Adipocyte (in vitro differentiated cells): Measurements from ENCODE around the gene ALOX12B.
"Not testable (repeated sequence)": the region's sequence is repeated elsewhere in the genome, so short reads cannot be mapped to it uniquely, and the experiment has no call there.

Experiments used
- DNase-seq: peaks from one replicate; pipeline ENCODE4 v3.0.0-alpha.2; 2015; ENCODE audit warnings: low read depth
- H3K27me3 ChIP-seq: replicated peaks from 2 replicates; pipeline ENCODE4 v1.7.0; 2013; ENCODE audit warnings: mild to moderate bottlenecking, low read length, moderate library complexity; ENCODE audit not compliant: control insufficient read depth, insufficient read depth
- H3K36me3 ChIP-seq: 2 replicates; pipeline ENCODE4 v1.7.0; 2013; ENCODE audit warnings: low read length, mild to moderate bottlenecking, moderate library complexity; ENCODE audit not compliant: control insufficient read depth, insufficient read depth, severe bottlenecking
- H3K4me1 ChIP-seq: 2 replicates; pipeline ENCODE4 v1.7.0; 2013; ENCODE audit warnings: mild to moderate bottlenecking, low read length, moderate library complexity; ENCODE audit not compliant: control insufficient read depth, insufficient read depth
- H3K4me3 ChIP-seq: 2 replicates; pipeline ENCODE4 v1.7.0; 2013; ENCODE audit warnings: mild to moderate bottlenecking, low read length, moderate library complexity
- H3K9ac ChIP-seq: 2 replicates; pipeline ENCODE4 v1.7.0; 2013; ENCODE audit warnings: mild to moderate bottlenecking, low read length, moderate library complexity
- H3K9me3 ChIP-seq: 2 replicates; pipeline ENCODE4 v1.7.0; 2013; ENCODE audit warnings: mild to moderate bottlenecking, low read length, moderate library complexity; ENCODE audit not compliant: control insufficient read depth

Gene ALOX12B

DNA sequence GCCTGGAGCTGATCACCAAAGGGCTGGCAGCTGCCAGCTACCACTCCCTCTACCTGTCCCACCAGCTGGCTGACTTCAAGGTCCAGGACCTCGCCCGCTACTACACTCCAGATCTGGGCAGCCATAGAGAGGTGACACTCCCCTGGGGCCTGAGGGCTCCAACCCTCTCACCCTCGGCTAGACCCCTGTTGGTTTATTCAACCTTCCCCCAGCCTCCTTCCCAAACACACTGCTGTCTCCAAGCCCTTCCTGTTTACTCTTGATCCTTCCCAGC lies 18.0 kb downstream of the ALOX12B start:
- H3K4me1 ChIP-seq: no peaks in the 10 kb centered on the region
- no peak for DNase-seq
- H3K36me3 ChIP-seq: no peaks in the 10 kb centered on the region
- H3K27me3 ChIP-seq: peaks cover 76% of the 10 kb centered on the region
- no peaks in the 10 kb centered on the region for H3K9me3 ChIP-seq
- no peak overlapping the region for H3K9ac ChIP-seq
- no peak overlapping the region for H3K4me3 ChIP-seq

DNA sequence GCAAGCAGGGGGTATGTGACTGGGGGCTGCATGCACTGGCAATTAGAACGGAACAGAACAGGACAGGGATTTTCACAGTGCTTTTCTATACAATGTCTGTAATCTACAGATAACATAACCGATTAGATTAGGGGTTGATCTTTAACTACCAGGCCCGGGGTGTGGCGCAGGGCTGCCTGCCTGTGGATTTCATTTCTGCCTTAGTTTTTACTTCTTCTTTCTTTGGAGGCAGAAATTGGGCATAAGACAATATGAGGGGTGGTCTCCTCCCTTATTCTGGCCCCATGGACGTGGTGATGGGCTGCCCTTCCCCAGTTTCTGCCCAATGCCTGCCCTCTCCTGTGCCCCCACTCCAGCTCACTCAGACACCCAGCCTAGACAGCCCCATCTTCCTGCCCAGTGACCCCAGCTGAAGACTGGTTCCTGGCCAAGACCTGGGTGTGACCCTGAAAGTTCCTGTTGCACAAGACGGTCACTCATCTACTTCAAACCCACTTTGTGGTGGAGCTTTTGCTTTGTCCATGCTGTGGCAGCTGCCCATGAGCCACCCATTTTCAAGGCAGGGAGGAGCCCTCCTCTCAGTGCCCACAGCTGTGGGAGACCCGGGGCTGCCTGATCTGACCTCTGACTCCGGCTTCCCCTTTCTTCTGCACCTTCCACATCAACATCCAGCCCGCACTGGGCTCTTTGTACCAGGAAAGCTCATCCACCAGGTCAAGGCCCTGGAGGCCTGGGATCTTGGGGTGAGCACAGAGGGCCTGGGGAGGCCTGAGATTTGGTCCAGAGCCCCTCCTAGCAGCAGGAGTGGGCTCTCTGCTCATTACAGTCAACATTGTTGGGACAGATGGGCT lies 18.6 kb downstream of the ALOX12B start:
- H3K9me3 ChIP-seq: no peaks in the 10 kb centered on the region
- H3K4me1 ChIP-seq: no peaks in the 10 kb centered on the region
- H3K27me3 ChIP-seq: peaks cover 74% of the 10 kb centered on the region
- H3K36me3 ChIP-seq: no peaks in the 10 kb centered on the region
- no peak overlapping the region for H3K9ac ChIP-seq
- no peak for DNase-seq
- H3K4me3 ChIP-seq: no peak overlapping the region

DNA sequence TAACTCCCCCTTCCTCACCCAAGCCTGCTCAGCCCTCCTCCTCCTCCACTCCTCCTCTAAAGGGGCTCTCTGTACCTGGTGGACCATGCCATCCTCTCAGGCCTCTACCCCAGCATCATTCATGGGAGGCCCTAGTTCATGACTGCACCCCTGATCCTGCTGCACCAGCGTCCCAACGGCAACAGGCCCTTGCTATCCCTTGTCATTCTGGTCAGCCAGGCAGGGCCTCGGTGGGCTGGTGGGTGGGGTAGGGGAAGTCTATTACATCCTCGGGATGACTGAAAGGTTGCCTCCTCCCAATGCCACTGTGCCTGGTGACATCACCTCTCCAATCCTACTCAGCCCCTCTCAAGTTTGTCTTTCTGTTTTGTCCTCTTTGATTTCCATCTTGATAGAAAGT lies 19.7 kb downstream of the ALOX12B start:
- no peak overlapping the region for H3K4me3 ChIP-seq
- peaks cover 76% of the 10 kb centered on the region for H3K27me3 ChIP-seq
- no peak overlapping the region for H3K9ac ChIP-seq
- DNase-seq: no peak
- H3K4me1 ChIP-seq: peaks cover under 1% of the 10 kb centered on the region
- no peaks in the 10 kb centered on the region for H3K36me3 ChIP-seq
- H3K9me3 ChIP-seq: no peaks in the 10 kb centered on the region

DNA sequence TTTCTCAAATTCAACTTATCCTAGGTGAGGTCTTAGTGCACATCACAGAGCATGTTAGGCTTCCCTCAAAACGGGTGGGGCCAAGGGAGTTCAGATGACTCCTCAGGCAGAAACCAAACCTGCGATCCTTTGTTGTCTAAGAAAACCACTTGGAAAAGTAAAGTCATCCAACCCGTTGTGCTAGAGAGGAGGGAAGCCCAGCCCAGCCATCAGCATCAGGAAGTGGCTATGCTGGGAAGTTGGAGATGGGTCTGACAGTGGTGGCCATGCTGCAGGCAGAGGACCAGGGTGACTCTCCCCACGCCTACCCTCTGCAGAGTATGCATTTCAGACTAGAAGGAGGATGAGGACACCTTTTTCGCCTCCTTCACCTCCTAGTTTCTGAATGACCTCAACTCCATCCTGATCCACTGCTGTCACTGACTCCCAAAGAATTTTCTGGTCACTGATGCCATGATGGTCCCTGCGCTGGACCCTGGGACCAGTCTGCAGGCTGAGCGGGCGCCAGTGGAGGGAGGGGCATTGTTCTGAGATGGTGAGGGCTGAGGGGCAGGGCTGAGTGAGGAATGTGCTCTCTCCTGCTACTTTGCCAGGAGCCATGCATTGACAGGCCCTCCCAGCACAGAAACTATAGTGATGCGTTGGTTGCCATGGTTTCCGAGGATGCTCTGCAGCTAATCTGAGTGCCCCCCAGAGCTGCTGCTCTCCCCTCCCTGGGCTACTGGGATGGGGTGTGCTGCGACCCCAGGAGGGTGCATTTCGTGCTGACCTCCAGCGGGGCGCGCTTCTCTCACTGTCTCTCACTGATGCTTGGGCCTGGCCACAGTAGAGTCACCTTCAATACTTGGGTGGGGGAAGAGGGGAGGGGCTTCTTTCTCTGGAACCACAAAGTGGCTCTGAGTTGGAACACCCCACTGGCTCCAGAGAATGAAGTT lies 20.4 kb downstream of the ALOX12B start:
- Histone ChIP-seq H3K27me3 (peaks cover 76% of the 10 kb centered on the region), H3K4me3 (no peak overlapping the region), H3K4me1 (peaks cover 6% of the 10 kb centered on the region), H3K9ac (no peak overlapping the region), H3K36me3 (no peaks in the 10 kb centered on the region), H3K9me3 (no peaks in the 10 kb centered on the region)
- DNase-seq: no peak

DNA sequence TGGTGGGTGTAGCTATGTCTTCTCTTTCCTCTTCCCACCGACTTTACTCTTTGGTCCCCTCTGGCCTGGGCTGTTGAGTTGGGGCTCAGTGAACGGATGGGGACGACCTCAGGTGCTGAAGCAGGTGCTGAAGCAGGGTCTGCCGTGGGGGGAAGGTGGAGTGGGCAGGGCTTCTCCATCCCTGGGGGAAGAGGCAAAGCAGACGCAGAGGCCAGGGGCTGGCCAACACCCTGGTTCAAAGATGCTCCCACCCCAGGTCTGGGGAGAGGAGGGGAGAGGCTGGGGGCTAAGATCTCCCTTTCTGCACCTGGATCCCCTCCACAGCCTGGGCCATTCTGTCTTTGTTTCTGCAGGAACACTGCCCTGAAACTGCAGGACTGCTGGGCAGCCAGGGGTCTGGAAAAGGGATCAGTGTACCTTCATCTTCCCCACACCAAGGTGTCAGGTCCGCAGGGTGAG lies 22.9 kb downstream of the ALOX12B start:
- no peak for DNase-seq
- Histone ChIP-seq H3K36me3 (no peaks in the 10 kb centered on the region), H3K4me3 (no peak overlapping the region), H3K9me3 (no peaks in the 10 kb centered on the region), H3K4me1 (peaks cover 6% of the 10 kb centered on the region), H3K9ac (no peak overlapping the region), H3K27me3 (peaks cover 72% of the 10 kb centered on the region)

DNA sequence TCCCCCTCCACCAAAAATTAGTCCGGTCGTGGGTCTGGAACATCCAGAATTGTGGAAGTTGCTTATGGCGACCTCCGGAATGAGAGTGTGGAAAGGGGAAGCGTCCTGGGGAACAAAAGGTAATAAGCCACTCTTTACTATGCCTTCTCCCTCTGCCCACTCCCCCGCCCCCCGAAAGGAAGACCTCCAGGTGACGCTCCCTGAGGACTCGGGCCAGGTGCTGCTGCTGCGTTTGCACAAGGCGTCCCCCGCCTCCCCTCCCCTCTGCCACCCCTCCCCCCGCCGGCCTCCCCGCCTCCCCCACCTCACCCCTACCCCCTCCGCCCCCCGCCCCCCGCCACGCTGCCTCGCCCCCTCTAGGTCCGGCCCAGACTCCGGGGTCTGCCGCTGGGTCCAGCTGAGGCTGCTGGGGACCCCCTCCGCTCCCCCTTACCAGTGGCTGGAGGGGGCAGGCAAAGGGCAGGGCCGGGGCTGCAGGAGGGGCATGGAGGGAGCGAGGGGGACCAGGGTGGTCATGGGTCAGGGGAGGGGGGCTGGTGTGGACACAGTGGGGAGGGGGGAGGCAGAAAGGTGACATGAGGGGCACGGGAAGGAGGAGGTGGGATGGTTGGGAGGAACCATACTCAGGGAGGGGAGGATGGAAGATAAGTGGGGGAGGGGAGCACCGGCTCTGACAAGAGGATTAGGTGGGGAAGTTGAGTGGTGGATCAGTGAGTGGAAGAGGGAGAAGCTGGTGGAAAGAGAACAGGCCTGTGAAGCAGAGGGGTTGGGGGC lies 23.6 kb downstream of the ALOX12B start:
- Histone ChIP-seq H3K4me3 (no peak overlapping the region), H3K27me3 (peaks cover 72% of the 10 kb centered on the region), H3K9ac (no peak overlapping the region), H3K4me1 (peaks cover 6% of the 10 kb centered on the region), H3K36me3 (no peaks in the 10 kb centered on the region), H3K9me3 (no peaks in the 10 kb centered on the region)
- DNase-seq: no peak

DNA sequence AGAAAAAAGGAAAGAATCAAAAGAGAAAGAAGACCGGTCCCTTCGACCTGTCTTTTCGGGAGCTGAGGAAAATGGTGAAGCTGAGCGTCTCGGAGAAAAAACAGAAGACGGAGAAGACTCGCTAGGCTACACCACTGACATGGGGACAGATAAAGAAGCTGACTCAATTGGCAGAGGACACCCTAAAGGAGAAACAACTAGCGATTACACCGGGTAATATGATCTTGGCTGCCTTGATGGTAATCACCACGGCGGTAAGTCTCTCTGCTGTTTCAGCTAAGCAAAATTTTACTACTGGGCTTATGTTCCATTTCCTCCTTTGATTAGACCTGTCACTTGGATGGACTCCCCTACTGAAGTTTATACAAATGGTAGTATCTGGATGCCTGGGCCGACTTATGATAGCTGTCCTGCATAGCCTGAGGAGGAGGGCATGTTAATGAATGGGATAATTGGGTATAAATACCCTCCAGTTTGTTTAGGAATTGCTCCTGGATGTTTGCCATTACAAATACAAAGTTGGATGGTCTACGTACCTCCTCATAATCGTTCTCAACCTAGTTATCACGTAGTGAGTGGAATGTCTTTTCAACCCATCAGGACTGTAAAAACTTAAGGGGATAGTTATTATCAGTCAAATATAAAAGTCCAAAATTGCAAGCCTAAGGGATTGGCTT lies 24.6 kb downstream of the ALOX12B start:
- no peak for DNase-seq
- Histone ChIP-seq H3K4me3 (no peak overlapping the region), H3K9ac (no peak overlapping the region), H3K9me3 (no peaks in the 10 kb centered on the region), H3K4me1 (peaks cover 6% of the 10 kb centered on the region), H3K36me3 (no peaks in the 10 kb centered on the region), H3K27me3 (peaks cover 79% of the 10 kb centered on the region)

DNA sequence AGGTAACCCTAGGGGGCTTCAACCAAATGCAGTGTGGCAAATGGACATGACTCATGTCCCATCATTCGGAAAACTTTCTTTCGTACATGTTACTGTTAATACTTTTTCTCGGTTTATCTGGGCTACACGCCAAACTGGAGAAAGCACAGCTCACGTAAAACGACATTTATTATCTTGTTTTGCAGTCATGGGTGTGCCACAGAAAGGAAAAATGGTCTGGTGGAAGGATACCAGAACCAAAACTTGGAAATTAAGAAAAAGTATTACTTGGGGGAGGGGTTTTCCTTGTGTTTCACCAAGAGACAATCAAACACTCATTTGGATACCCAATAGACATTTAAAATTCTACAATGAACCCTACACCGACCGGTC lies 25.1 kb downstream of the ALOX12B start:
- Histone ChIP-seq H3K27me3 (peaks cover 76% of the 10 kb centered on the region), H3K9ac (no peak overlapping the region), H3K4me3 (no peak overlapping the region), H3K36me3 (no peaks in the 10 kb centered on the region), H3K9me3 (no peaks in the 10 kb centered on the region), H3K4me1 (peaks cover 8% of the 10 kb centered on the region)
- no peak for DNase-seq

DNA sequence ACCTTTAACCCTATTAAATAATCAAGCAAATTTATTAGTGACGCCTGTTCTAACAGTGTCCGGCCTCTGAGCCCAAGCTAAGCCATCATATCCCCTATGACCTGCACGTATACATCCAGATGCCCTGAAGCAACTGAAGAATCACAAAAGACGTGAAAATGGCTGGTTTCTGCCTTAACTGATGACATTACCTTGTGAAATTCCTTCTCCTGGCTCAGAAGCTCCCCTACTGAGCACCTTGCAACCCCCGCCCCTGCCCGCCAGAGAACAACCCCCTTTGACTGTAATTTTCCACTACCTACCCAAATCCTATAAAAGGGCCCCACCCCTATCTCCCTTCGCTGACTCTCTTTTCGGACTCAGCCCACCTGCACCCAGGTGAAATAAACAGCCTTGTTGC lies 25.7 kb downstream of the ALOX12B start:
- DNase-seq, H3K4me3 ChIP-seq, H3K36me3 ChIP-seq, H3K9me3 ChIP-seq, H3K9ac ChIP-seq: not testable (repeated sequence)
- Histone ChIP-seq H3K27me3 (peaks cover 71% of the 10 kb centered on the region), H3K4me1 (peaks cover 11% of the 10 kb centered on the region)

DNA sequence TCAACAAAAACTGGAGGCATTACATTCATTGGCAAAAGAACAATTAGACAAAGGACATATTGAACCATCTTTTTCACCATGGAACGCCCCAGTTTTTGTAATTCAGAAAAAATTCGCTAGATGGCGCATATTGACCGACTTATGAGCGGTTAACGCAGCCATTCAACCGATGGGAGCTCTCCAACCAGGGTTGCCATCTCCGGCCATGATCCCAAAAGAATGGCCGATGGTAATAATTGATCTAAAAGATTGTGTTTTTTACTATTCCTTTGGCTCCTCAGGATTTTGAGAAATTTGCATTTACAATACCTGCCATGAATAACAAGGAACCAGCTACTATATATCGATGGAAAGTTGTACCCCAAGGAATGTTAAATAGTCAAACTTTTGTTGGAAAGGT lies 27.2 kb downstream of the ALOX12B start:
- Histone ChIP-seq H3K9ac (no peak overlapping the region), H3K27me3 (peaks cover 59% of the 10 kb centered on the region), H3K36me3 (no peaks in the 10 kb centered on the region), H3K4me3 (no peak overlapping the region), H3K4me1 (peaks cover 26% of the 10 kb centered on the region), H3K9me3 (no peaks in the 10 kb centered on the region)
- DNase-seq: peak; percentile 93
